HepG2 (cell line): Measurements from ENCODE around the gene RING1. TPM values are rescaled to one million over a fixed set of nuclear protein-coding genes. Genes with fewer than 3 reads are reported as not detected.

Experiments
- ATF2 ChIP-seq: sonication (generic); formaldehyde crosslinking; IDR thresholded peaks from 2 replicates; pipeline ENCODE4 v1.4.0; 2020; ENCODE audit warnings: missing genetic modification reagents
- FOSL1 ChIP-seq: sonication (generic); formaldehyde crosslinking; IDR thresholded peaks from 2 replicates; pipeline ENCODE4 v1.9.0; 2021; ENCODE audit warnings: missing genetic modification reagents, borderline replicate concordance
- MTA1 ChIP-seq: sonication (generic); formaldehyde crosslinking; IDR thresholded peaks from 2 replicates; pipeline ENCODE4 v1.4.0; 2020; ENCODE audit warnings: missing genetic modification reagents, mild to moderate bottlenecking, borderline replicate concordance
- RBFOX2 ChIP-seq: fragments of 200-400 bp; formaldehyde crosslinking; IDR thresholded peaks from 2 replicates; pipeline ENCODE4 v1.6.1; 2017; ENCODE audit warnings: low read depth, mild to moderate bottlenecking, low read length
- ZBTB21 ChIP-seq: sonication (generic); formaldehyde crosslinking; IDR thresholded peaks from 2 replicates; pipeline ENCODE4 v1.4.0; 2020; ENCODE audit warnings: missing genetic modification reagents
- ZNF24 ChIP-seq: fragments of 450-650 bp; IDR thresholded peaks from 2 replicates; pipeline ENCODE4 v1.6.1; 2017; ENCODE audit warnings: antibody characterized with exemption, mild to moderate bottlenecking
- ZNF558 ChIP-seq: sonication (generic); formaldehyde crosslinking; IDR thresholded peaks from 2 replicates; pipeline ENCODE4 v1.9.0; 2022; ENCODE audit warnings: mild to moderate bottlenecking, missing genetic modification reagents, borderline replicate concordance
- ZNF775 ChIP-seq: sonication (generic); formaldehyde crosslinking; IDR thresholded peaks from 2 replicates; pipeline ENCODE4 v1.4.0; 2020; ENCODE audit warnings: missing genetic modification reagents, mild to moderate bottlenecking, moderate library complexity, borderline replicate concordance
- polyA plus RNA-seq, 8 experiments: library from polyadenylated mRNA; depleted of rRNA in 3 of 8; stranded (reverse) in 7 of 8; unstranded in 1 of 8; fragments of >200 nt; fragmentation: Illumina TruSeq in 4 of 8; extraction: Trizol in 4 of 8; gene quantifications; 2 replicates each; pipeline versions ENCODE4 v1.2.1 to v1.2.3, GENCODE V29; 2011 to 2016; ENCODE audit warnings: low read depth in 4 of 8, missing spikeins in 1 of 8, mixed read lengths in 1 of 8; ENCODE audit not compliant: insufficient read depth in 1 of 8
- total RNA-seq, 5 experiments: library from RNA; depleted of rRNA; stranded (reverse); fragments of >200 nt; fragmentation: Illumina TruSeq; extraction: Trizol; gene quantifications; 2 replicates each; pipeline ENCODE4 v1.2.3, GENCODE V29; 2016; ENCODE audit warnings: low read depth in 1 of 5
- TF ChIP-seq, protein P1 (sequence below): sonication (generic); formaldehyde crosslinking; IDR thresholded peaks from 2 replicates; pipeline ENCODE4 v1.4.0; 2020; ENCODE audit warnings: missing genetic modification reagents
- TF ChIP-seq, protein P2 (sequence below): sonication (generic); formaldehyde crosslinking; conservative IDR thresholded peaks from 2 replicates; pipeline ENCODE4 v1.8.0; 2022; ENCODE audit warnings: mild to moderate bottlenecking, moderate library complexity, missing genetic modification reagents
- TF ChIP-seq, protein P3 (sequence below): sonication (generic); formaldehyde crosslinking; IDR thresholded peaks from 2 replicates; pipeline ENCODE4 v1.4.0; 2020; ENCODE audit warnings: missing genetic modification reagents
- TF ChIP-seq, protein P4 (sequence below): sonication (generic); formaldehyde crosslinking; IDR thresholded peaks from 2 replicates; pipeline ENCODE4 v1.5.1; 2020; ENCODE audit warnings: missing genetic modification reagents, mild to moderate bottlenecking, borderline replicate concordance

The RING1 gene
- total and polyA plus RNA-seq, 2 of the 13 experiments (the other 11 are each of a cell fraction or from before 2014, with no cell fraction given), result 23.9 to 33.6 TPM

DNA sequence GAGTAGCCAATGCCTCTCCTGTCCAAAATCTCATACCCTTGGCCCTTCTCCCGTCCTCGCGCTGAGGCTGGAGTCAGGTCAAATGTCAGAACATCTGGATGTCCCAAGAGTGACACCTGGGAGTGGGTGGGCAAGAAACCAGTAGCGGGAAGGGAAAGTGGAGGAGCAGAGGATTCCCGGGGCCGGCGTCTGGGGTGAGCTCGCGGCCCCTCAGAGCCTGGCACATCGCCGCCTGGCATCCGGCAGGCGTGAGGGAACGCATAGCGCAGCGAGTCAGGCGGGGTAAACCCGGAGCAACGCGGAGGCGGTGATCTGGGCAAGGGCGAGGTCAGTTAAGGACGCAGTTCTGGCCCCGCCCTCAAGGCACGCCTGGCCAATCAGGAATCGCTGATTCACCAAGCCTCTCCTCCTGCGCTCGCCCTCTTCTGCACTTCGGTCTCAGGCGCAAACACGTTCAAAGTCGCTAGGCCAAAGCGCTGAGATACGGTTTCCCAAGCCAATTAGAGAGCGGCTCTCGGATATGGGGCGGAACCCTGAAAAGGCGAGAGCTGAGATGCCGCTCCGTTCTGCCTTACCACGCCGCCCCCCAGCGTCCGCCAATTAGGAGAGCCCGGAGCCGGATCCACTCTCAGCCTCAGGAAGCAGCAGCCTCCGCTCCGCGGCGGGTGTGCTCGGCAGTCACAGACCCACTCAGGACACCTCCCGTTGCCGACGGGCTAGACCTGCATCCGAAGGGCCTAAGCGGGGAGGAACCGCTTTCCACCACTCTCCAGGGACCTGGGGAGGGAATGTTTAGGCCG lies 40.8 kb downstream of the RING1 start (continued):
- TF ChIP-seq, protein P1, sequence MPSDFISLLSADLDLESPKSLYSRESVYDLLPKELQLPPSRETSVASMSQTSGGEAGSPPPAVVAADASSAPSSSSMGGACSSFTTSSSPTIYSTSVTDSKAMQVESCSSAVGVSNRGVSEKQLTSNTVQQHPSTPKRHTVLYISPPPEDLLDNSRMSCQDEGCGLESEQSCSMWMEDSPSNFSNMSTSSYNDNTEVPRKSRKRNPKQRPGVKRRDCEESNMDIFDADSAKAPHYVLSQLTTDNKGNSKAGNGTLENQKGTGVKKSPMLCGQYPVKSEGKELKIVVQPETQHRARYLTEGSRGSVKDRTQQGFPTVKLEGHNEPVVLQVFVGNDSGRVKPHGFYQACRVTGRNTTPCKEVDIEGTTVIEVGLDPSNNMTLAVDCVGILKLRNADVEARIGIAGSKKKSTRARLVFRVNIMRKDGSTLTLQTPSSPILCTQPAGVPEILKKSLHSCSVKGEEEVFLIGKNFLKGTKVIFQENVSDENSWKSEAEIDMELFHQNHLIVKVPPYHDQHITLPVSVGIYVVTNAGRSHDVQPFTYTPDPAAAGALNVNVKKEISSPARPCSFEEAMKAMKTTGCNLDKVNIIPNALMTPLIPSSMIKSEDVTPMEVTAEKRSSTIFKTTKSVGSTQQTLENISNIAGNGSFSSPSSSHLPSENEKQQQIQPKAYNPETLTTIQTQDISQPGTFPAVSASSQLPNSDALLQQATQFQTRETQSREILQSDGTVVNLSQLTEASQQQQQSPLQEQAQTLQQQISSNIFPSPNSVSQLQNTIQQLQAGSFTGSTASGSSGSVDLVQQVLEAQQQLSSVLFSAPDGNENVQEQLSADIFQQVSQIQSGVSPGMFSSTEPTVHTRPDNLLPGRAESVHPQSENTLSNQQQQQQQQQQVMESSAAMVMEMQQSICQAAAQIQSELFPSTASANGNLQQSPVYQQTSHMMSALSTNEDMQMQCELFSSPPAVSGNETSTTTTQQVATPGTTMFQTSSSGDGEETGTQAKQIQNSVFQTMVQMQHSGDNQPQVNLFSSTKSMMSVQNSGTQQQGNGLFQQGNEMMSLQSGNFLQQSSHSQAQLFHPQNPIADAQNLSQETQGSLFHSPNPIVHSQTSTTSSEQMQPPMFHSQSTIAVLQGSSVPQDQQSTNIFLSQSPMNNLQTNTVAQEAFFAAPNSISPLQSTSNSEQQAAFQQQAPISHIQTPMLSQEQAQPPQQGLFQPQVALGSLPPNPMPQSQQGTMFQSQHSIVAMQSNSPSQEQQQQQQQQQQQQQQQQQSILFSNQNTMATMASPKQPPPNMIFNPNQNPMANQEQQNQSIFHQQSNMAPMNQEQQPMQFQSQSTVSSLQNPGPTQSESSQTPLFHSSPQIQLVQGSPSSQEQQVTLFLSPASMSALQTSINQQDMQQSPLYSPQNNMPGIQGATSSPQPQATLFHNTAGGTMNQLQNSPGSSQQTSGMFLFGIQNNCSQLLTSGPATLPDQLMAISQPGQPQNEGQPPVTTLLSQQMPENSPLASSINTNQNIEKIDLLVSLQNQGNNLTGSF, result 0 out of 2 replicates have a peak, but pooled peaks have one; percentile 24
- TF ChIP-seq ZNF24 (no peak), ZNF775 (no peak; the same call in 1 of the 2 replicates), MTA1 (CRISPR knock-in tag) (peak; percentile 67; the same call in 1 of the 2 replicates), ZBTB21 (CRISPR knock-in tag) (0 out of 2 replicates have a peak, but pooled peaks have one; percentile 28), ATF2 (CRISPR knock-in tag) (peak; percentile 61; the same call in 1 of the 2 replicates), RBFOX2 (peak; percentile 89), ZNF558 (0 out of 2 replicates have a peak, but pooled peaks have one; percentile 53), FOSL1 (no peak)
- TF ChIP-seq, protein P2, sequence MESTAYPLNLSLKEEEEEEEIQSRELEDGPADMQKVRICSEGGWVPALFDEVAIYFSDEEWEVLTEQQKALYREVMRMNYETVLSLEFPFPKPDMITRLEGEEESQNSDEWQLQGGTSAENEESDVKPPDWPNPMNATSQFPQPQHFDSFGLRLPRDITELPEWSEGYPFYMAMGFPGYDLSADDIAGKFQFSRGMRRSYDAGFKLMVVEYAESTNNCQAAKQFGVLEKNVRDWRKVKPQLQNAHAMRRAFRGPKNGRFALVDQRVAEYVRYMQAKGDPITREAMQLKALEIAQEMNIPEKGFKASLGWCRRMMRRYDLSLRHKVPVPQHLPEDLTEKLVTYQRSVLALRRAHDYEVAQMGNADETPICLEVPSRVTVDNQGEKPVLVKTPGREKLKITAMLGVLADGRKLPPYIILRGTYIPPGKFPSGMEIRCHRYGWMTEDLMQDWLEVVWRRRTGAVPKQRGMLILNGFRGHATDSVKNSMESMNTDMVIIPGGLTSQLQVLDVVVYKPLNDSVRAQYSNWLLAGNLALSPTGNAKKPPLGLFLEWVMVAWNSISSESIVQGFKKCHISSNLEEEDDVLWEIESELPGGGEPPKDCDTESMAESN (CRISPR knock-in tag), result peak; percentile 39; the same call in 1 of the 2 replicates
- TF ChIP-seq, protein P3, sequence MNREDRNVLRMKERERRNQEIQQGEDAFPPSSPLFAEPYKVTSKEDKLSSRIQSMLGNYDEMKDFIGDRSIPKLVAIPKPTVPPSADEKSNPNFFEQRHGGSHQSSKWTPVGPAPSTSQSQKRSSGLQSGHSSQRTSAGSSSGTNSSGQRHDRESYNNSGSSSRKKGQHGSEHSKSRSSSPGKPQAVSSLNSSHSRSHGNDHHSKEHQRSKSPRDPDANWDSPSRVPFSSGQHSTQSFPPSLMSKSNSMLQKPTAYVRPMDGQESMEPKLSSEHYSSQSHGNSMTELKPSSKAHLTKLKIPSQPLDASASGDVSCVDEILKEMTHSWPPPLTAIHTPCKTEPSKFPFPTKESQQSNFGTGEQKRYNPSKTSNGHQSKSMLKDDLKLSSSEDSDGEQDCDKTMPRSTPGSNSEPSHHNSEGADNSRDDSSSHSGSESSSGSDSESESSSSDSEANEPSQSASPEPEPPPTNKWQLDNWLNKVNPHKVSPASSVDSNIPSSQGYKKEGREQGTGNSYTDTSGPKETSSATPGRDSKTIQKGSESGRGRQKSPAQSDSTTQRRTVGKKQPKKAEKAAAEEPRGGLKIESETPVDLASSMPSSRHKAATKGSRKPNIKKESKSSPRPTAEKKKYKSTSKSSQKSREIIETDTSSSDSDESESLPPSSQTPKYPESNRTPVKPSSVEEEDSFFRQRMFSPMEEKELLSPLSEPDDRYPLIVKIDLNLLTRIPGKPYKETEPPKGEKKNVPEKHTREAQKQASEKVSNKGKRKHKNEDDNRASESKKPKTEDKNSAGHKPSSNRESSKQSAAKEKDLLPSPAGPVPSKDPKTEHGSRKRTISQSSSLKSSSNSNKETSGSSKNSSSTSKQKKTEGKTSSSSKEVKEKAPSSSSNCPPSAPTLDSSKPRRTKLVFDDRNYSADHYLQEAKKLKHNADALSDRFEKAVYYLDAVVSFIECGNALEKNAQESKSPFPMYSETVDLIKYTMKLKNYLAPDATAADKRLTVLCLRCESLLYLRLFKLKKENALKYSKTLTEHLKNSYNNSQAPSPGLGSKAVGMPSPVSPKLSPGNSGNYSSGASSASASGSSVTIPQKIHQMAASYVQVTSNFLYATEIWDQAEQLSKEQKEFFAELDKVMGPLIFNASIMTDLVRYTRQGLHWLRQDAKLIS, result no peak
- TF ChIP-seq, protein P4, sequence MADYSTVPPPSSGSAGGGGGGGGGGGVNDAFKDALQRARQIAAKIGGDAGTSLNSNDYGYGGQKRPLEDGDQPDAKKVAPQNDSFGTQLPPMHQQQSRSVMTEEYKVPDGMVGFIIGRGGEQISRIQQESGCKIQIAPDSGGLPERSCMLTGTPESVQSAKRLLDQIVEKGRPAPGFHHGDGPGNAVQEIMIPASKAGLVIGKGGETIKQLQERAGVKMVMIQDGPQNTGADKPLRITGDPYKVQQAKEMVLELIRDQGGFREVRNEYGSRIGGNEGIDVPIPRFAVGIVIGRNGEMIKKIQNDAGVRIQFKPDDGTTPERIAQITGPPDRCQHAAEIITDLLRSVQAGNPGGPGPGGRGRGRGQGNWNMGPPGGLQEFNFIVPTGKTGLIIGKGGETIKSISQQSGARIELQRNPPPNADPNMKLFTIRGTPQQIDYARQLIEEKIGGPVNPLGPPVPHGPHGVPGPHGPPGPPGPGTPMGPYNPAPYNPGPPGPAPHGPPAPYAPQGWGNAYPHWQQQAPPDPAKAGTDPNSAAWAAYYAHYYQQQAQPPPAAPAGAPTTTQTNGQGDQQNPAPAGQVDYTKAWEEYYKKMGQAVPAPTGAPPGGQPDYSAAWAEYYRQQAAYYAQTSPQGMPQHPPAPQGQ, result no peak
